Measurements from ENCODE around the gene IRAK3. TPM values are rescaled to one million over a fixed set of nuclear protein-coding genes. Genes with fewer than 3 reads are reported as not detected.

Gene IRAK3
- 22.0 and 39.5 TPM in 2 replicates for total RNA-seq

GRCh38 chr12:66188584-66189485 lies at the start of gene IRAK3:
TSS of gene IRAK3 (plus strand) at chr12:66189214. CDS start at chr12:66189300, 86 bp downstream.

GRCh38 chr12:66169221-66170170 lies 19.5 kb upstream of the IRAK3 start, which contains the start of gene TMBIM4:
TSS of gene TMBIM4 (minus strand) at chr12:66169996. CDS start at chr12:66169951, 45 bp downstream.

GRCh38 chr12:66301944-66302826 lies 113.2 kb downstream of the IRAK3 start, which contains the start of gene HELB:
TSS of gene HELB (plus strand) at chr12:66302493. CDS start at chr12:66302604, 111 bp downstream.

Other genes starting within 250 kb of the IRAK3 start
- gene LLPH, start 58.5 kb upstream of the IRAK3 start, total RNA-seq, result 8.9 and 12.5 TPM in 2 replicates
- gene TMBIM4, start 19.2 kb upstream of the IRAK3 start, total RNA-seq, result 80.5 and 125 TPM in 2 replicates
- gene HELB, start 113.3 kb downstream of the IRAK3 start, total RNA-seq, result 1.1 and 3.7 TPM in 2 replicates

All from cardiac atrium fibroblast (primary cell).